Fibroblast of lung (primary cell): ENCODE data around the gene ANLN. TPM values are rescaled to one million over a fixed set of nuclear protein-coding genes. Genes with fewer than 3 reads are reported as not detected.

Experiments used
- DNase-seq, 2 donors: peaks; one replicate each; pipeline versions ENCODE4 v3.0.0 to v3.0.0-alpha.2; 2010; ENCODE audit warnings: low read depth in 2 of 2
- H2AFZ ChIP-seq: 2 replicates; pipeline ENCODE4 v1.5.1; 2012; ENCODE audit warnings: low read length, control low read depth, inconsistent platforms
- H3K27ac ChIP-seq: 2 replicates; pipeline ENCODE4 v1.5.1; 2011; ENCODE audit warnings: low read length, control low read depth; ENCODE audit not compliant: insufficient read depth
- H3K27me3 ChIP-seq: 2 replicates; pipeline ENCODE4 v1.5.1; 2011; ENCODE audit warnings: mild to moderate bottlenecking, low read length; ENCODE audit not compliant: control insufficient read depth, insufficient read depth
- H3K36me3 ChIP-seq: 2 replicates; pipeline ENCODE4 v1.5.1; 2011; ENCODE audit warnings: low read length; ENCODE audit not compliant: control insufficient read depth, insufficient read depth
- H3K4me1 ChIP-seq: 2 replicates; pipeline ENCODE4 v1.5.1; 2011; ENCODE audit warnings: low read length; ENCODE audit not compliant: control insufficient read depth, insufficient read depth; ENCODE audit errors: extremely low read depth
- H3K4me2 ChIP-seq: 2 replicates; pipeline ENCODE4 v1.5.1; 2011; ENCODE audit warnings: low read length, control low read depth; ENCODE audit not compliant: insufficient read depth; ENCODE audit errors: extremely low read depth
- H3K4me3 ChIP-seq, 4 experiments: fragments of 200-600 bp in 1 of 4; sonication (generic) in 1 of 4; replicated peaks in 1 of 4; 2 replicates each; pipeline ENCODE4 v1.5.1; 2011 to 2016; ENCODE audit warnings: low read length in 4 of 4, low read depth in 3 of 4, mild to moderate bottlenecking in 3 of 4, control low read depth in 2 of 4, inconsistent platforms in 1 of 4, mixed read lengths in 1 of 4; ENCODE audit not compliant: insufficient read depth in 1 of 4; ENCODE audit errors: control extremely low read depth in 1 of 4
- H3K79me2 ChIP-seq: 2 replicates; pipeline ENCODE4 v1.5.1; 2012; ENCODE audit warnings: mild to moderate bottlenecking, low read length, inconsistent platforms; ENCODE audit not compliant: control insufficient read depth, insufficient read depth
- H3K9ac ChIP-seq: 2 replicates; pipeline ENCODE4 v1.5.1; 2011; ENCODE audit warnings: mild to moderate bottlenecking, low read length, control low read depth; ENCODE audit not compliant: insufficient read depth
- H3K9me3 ChIP-seq: 2 replicates; pipeline ENCODE4 v1.5.1; 2012; ENCODE audit warnings: low read depth, low read length; ENCODE audit not compliant: control insufficient read depth, insufficient read depth
- H4K20me1 ChIP-seq: 2 replicates; pipeline ENCODE4 v1.5.1; 2011; ENCODE audit warnings: low read length; ENCODE audit not compliant: control insufficient read depth, insufficient read depth; ENCODE audit errors: extremely low read depth
- EZH2 ChIP-seq: IDR thresholded peaks from 2 replicates; pipeline ENCODE4 v1.5.1; 2012; ENCODE audit warnings: low read length, control low read depth, mild to moderate bottlenecking; ENCODE audit errors: missing control alignments
- polyA plus RNA-seq, 2 donors: library from polyadenylated mRNA; depleted of rRNA in 1 of 2; stranded (reverse) in 1 of 2; unstranded in 1 of 2; fragments of >200 nt; gene quantifications; 2 replicates each; pipeline ENCODE4 v1.2.1, GENCODE V29; 2011 to 2012; ENCODE audit warnings: missing spikeins in 1 of 2
- total RNA-seq: library from RNA; depleted of rRNA; stranded (reverse); fragments of >200 nt; gene quantifications from 2 replicates; pipeline ENCODE4 v1.2.1, GENCODE V29; 2014
- TF ChIP-seq, protein P1 (sequence below), 2 donors: IDR thresholded peaks in 1 of 2; conservative IDR thresholded peaks in 1 of 2; 1 replicate in 1 of 2; 2 replicates in 1 of 2; pipeline ENCODE4 v1.5.1; 2011 to 2012; ENCODE audit warnings: low read length in 2 of 2, control low read depth in 1 of 2, inconsistent platforms in 1 of 2, low read depth in 1 of 2, mild to moderate bottlenecking in 1 of 2

The ANLN gene
- total and polyA plus RNA-seq, 2 donors (not counting 1 experiment from before 2014, with no cell fraction given): 21.5 to 25.3 TPM

DNA sequence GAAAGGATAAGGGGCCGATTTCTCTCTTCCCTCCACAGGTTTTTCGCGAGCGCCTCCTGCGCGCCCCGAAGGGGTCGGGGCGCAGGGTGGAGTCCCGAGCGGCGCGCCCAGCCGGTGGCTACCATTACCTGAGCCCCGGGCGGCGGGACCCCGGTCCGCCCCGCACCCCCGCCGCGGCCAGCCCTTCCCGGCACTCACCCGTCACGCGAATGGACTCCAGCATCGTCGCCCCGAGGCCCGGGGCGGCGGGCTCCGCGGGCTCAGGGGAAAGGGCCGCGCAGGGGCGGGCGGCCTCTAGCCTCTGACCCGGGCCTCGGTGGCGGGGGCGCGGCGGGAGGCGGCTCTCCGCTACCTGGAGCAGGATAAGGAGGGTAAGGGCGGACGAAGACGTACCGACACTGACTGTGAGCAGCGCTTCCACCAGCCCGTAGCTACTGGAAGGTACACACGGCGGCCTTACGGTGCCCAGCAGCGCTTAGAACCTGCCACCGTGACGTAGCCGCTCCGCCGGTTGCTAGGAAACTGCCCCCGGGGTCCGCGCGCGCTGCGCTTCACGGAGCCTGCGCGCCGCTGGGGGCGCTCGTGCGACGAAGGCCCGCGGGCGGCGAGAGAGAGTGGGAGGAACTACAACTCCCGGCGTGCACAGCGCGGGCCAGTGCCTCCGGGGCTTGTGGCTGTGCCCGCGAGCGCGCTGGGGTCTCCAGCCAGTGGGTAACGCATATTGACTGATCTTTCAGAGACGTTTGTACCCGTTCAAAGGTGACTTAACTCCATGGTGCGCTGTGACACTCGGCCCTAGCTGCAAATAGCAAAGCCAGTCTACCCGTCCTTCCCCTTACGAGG, 22.7 kb upstream of the ANLN start:
- Histone ChIP-seq H3K9me3 (no peaks in the 10 kb centered on the region), H3K4me3 (peak overlapping the region; percentile 57 to 87 (median 75)), H3K79me2 (no peaks in the 10 kb centered on the region), H3K9ac (peak overlapping the region; percentile 73), H3K4me1 (no peaks in the 10 kb centered on the region), H2AFZ (peak overlapping the region; percentile 94), H3K27me3 (peaks cover 5% of the 10 kb centered on the region), H3K27ac (peak overlapping the region; percentile 62), H3K4me2 (peak overlapping the region; percentile 75), H4K20me1 (no peaks in the 10 kb centered on the region), H3K36me3 (no peaks in the 10 kb centered on the region)
- TF ChIP-seq EZH2: no peak
- TF ChIP-seq, protein P1, sequence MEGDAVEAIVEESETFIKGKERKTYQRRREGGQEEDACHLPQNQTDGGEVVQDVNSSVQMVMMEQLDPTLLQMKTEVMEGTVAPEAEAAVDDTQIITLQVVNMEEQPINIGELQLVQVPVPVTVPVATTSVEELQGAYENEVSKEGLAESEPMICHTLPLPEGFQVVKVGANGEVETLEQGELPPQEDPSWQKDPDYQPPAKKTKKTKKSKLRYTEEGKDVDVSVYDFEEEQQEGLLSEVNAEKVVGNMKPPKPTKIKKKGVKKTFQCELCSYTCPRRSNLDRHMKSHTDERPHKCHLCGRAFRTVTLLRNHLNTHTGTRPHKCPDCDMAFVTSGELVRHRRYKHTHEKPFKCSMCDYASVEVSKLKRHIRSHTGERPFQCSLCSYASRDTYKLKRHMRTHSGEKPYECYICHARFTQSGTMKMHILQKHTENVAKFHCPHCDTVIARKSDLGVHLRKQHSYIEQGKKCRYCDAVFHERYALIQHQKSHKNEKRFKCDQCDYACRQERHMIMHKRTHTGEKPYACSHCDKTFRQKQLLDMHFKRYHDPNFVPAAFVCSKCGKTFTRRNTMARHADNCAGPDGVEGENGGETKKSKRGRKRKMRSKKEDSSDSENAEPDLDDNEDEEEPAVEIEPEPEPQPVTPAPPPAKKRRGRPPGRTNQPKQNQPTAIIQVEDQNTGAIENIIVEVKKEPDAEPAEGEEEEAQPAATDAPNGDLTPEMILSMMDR (conservative IDR thresholded peaks at IDR 0.05 in 1 of 2, IDR thresholded peaks at IDR 0.05 in 1 of 2; ENCODE audit: low read depth in 1 of 2, low read length in 2 of 2): peak; percentile 52 to 72
- peak; percentile 75 to 78 for DNase-seq

DNA sequence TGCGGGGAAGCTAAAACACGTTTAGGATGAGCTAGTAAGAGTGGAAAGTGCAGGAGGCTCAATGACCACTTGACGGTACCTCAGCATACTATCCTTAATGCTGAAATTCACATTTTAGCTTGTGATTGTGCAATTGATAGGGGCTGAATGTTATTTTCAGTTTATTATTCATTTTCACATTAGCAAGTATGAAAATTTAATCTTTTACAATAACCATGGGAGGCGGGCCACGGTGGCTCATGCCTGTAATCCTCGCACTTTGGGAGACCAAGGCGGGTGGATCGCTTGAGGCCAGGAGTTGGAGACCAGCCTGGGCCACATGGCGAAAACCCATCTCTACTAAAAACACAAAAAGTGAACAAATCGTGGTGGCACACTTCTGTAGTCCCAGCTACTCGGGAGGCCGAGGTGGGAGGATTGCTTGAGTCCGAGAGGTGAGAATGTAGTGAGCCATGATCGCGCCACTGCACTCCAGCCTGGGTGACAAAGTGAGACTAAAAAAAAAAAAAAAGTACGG, 22.0 kb upstream of the ANLN start:
- Histone ChIP-seq H3K36me3 (no peaks in the 10 kb centered on the region), H3K79me2 (no peaks in the 10 kb centered on the region), H3K27ac (no peak overlapping the region), H3K9ac (no peak overlapping the region), H3K4me2 (peak overlapping the region; percentile 67), H3K4me1 (no peaks in the 10 kb centered on the region), H3K27me3 (peaks cover 5% of the 10 kb centered on the region), H3K4me3 (peak overlapping the region; percentile 57 to 87 (median 75)), H4K20me1 (no peaks in the 10 kb centered on the region), H2AFZ (peak overlapping the region; percentile 37), H3K9me3 (no peaks in the 10 kb centered on the region)
- TF ChIP-seq, protein P1 (conservative IDR thresholded peaks at IDR 0.05 in 1 of 2, IDR thresholded peaks at IDR 0.05 in 1 of 2; ENCODE audit: low read depth in 1 of 2, low read length in 2 of 2): no peak
- DNase-seq: no peak

DNA sequence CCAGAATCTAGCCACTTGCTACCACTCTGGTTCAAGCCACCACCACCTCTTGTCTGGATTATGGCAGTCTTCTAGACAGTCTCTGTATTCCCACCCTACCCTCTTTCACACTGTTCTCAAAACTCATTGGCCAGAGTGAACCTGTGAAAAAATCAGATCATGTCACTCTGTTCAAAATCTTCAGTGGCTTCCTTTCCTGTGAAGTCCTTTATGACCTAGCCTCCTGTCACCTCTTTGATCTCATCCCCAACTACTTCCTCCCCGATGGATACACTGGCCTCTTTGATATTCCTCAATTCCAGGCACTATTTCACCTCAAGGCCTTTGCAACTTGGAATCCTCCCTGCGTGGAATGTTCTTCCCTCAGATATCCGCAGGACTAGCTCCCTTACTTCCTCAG, 21.2 kb upstream of the ANLN start:
- Histone ChIP-seq H3K36me3 (no peaks in the 10 kb centered on the region), H3K9me3 (no peaks in the 10 kb centered on the region), H3K4me2 (no peak overlapping the region), H3K79me2 (no peaks in the 10 kb centered on the region), H3K4me1 (no peaks in the 10 kb centered on the region), H2AFZ (no peak overlapping the region), H3K27ac (no peak overlapping the region), H3K9ac (no peak overlapping the region), H4K20me1 (no peaks in the 10 kb centered on the region), H3K4me3 (no peak overlapping the region), H3K27me3 (peaks cover 5% of the 10 kb centered on the region)
- TF ChIP-seq, protein P1 (conservative IDR thresholded peaks at IDR 0.05 in 1 of 2, IDR thresholded peaks at IDR 0.05 in 1 of 2; ENCODE audit: low read depth in 1 of 2, low read length in 2 of 2): no peak
- no peak for TF ChIP-seq EZH2
- DNase-seq: no peak
